OCI-LY7 (cell line): Measurements from ENCODE around the gene DNAH14. TPM values are rescaled to one million over a fixed set of nuclear protein-coding genes. Genes with fewer than 3 reads are reported as not detected.
"Not testable (repeated sequence)": the region's sequence is repeated elsewhere in the genome, so short reads cannot be mapped to it uniquely, and the experiment has no call there.

Source experiments
- BruUV-seq: library from RNA; stranded (reverse); fragments of 400-500 nt; replicated peaks from 2 replicates; lab custom pipeline; 2021; lab: Mats Ljungman, UMichigan
- CTCF ChIA-PET: fragments of 300-600 bp; sonication (Branson Sonifier 250); formaldehyde crosslinking; loops from one replicate; lab custom pipeline; 2022; ENCODE audit warnings: antibody characterized with exemption; ENCODE audit not compliant: unreplicated experiment; lab: Charles Lee
- POLR2A ChIA-PET: fragments of 300-600 bp; sonication (Branson Sonifier 250); formaldehyde crosslinking; loops from one replicate; lab custom pipeline; 2022; ENCODE audit warnings: antibody characterized with exemption; lab: Charles Lee
- DNase-seq: peaks from one replicate; pipeline ENCODE4 v3.0.0-alpha.2; 2015; ENCODE audit warnings: low spot score
- H2AFZ ChIP-seq: fragments of 200-600 bp; sonication (generic), shearing (Covaris generic); 2 replicates; pipeline ENCODE4 v1.6.1; 2014; ENCODE audit warnings: mild to moderate bottlenecking, antibody characterized with exemption, low read length, moderate library complexity
- H3K27ac ChIP-seq: fragments of 200-600 bp; sonication (generic); 2 replicates; pipeline ENCODE4 v1.5.1; 2014; ENCODE audit warnings: mixed run types, low read depth, mild to moderate bottlenecking, moderate library complexity, low read length, inconsistent platforms; ENCODE audit not compliant: poor library complexity, severe bottlenecking
- H3K36me3 ChIP-seq: fragments of 200-600 bp; sonication (generic); 2 replicates; pipeline ENCODE4 v1.6.1; 2014; ENCODE audit warnings: mild to moderate bottlenecking, antibody characterized with exemption, low read length, moderate library complexity, mixed read lengths; ENCODE audit not compliant: insufficient read depth
- H3K4me1 ChIP-seq: fragments of 200-600 bp; sonication (generic); 2 replicates; pipeline ENCODE4 v1.5.1; 2014; ENCODE audit warnings: mild to moderate bottlenecking, low read length; ENCODE audit not compliant: insufficient read depth, poor library complexity, severe bottlenecking
- H3K4me2 ChIP-seq: fragments of 200-600 bp; sonication (generic); 2 replicates; pipeline ENCODE4 v1.6.1; 2014; ENCODE audit warnings: mild to moderate bottlenecking, low read length
- H3K4me3 ChIP-seq: fragments of 200-600 bp; sonication (generic); 2 replicates; pipeline ENCODE4 v1.5.1; 2014; ENCODE audit warnings: mild to moderate bottlenecking, low read depth, low read length; ENCODE audit not compliant: poor library complexity, severe bottlenecking
- H3K79me2 ChIP-seq: fragments of 200-600 bp; sonication (generic); 2 replicates; pipeline ENCODE4 v1.6.1; 2016; ENCODE audit warnings: low read depth, mild to moderate bottlenecking, low read length, moderate library complexity, mixed read lengths; ENCODE audit not compliant: insufficient read depth
- H3K9me2 ChIP-seq: fragments of 200-600 bp; sonication (generic); 2 replicates; pipeline ENCODE4 v1.6.1; 2016; ENCODE audit warnings: mild to moderate bottlenecking, low read length, mixed read lengths; ENCODE audit not compliant: insufficient read depth
- H3K9me3 ChIP-seq: fragments of 200-600 bp; sonication (generic); 2 replicates; pipeline ENCODE4 v1.6.1; 2014; ENCODE audit warnings: mild to moderate bottlenecking, mixed run types, low read length, mixed read lengths
- H4K20me1 ChIP-seq: fragments of 200-600 bp; sonication (generic); 2 replicates; pipeline ENCODE4 v1.6.1; 2014; ENCODE audit warnings: mild to moderate bottlenecking, antibody characterized with exemption, low read length, moderate library complexity, mixed read lengths; ENCODE audit not compliant: insufficient read depth
- EZH2phosphoT487 ChIP-seq: fragments of 200-600 bp; sonication (generic); IDR thresholded peaks from 2 replicates; pipeline ENCODE4 v1.6.1; 2018; ENCODE audit warnings: low read depth, borderline replicate concordance, mild to moderate bottlenecking, mixed run types, antibody characterized with exemption, low read length, moderate library complexity, mixed read lengths
- intact Hi-C: fragments of 100-400 bp; cut with micrococcal nuclease; formaldehyde crosslinking; loops from one replicate; pipeline ENCODE4 v1.10.0; 2022; ENCODE audit not compliant: unreplicated experiment
- total RNA-seq, 2 experiments: library from RNA; depleted of rRNA in 1 of 2; stranded (reverse); fragments of >200 nt in 1 of 2; shearing (Covaris generic) in 1 of 2; gene quantifications; 2 replicates each; pipeline ENCODE4 v1.2.3, GENCODE V29; 2014 to 2022
- TF ChIP-seq, protein P1 (sequence below): fragments of 200-600 bp; sonication (generic); conservative IDR thresholded peaks from 2 replicates; pipeline ENCODE4 v1.5.1; 2014; ENCODE audit warnings: mild to moderate bottlenecking, antibody characterized with exemption, low read length, moderate library complexity, mixed read lengths

The DNAH14 gene
- total RNA-seq, 2 experiments from 2014 or later, result not detected

DNA sequence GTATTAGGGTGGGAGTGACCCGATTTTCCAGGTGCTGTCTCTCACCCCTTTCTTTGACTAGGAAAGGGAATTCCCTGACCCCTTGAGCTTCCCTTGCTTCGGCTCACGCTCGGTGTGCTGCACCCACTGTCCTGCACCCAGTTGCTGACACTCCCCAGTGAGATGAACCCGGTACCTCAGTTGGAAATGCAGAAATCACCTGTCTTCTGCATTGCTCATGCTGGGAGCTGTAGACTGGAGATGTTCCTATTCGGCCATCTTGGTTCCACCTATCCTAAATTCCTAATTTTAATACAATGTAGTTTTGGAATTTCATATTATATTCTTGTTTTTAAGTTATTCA lies 16.8 kb downstream of the DNAH14 start:
- intact Hi-C loops, result not testable (repeated sequence)

DNA sequence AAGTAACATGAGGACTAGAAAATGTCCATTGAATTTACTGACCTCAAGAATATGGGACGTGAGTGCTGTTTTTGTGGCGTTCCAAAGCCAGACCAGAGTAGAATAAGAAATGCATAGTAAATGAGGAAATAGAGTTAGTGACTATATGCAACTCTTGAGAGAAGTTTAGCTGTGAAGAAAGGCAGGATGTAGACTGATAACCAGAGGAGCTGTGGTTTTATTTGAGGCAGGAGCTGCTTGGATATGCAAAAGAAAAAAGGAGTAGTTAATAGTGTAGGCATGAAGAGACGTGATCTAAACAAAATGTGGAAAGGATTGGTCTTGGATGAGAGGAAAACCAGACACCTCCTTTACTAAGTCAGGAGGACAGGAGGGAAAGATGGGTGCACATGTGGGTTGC lies 28.2 kb downstream of the DNAH14 start:
- Histone ChIP-seq H3K79me2 (no peaks in the 10 kb centered on the region), H3K27ac (no peak overlapping the region), H3K36me3 (no peaks in the 10 kb centered on the region), H3K4me1 (no peaks in the 10 kb centered on the region), H4K20me1 (no peaks in the 10 kb centered on the region), H2AFZ (no peak overlapping the region), H3K9me2 (no peaks in the 10 kb centered on the region), H3K9me3 (no peaks in the 10 kb centered on the region), H3K4me3 (no peak overlapping the region), H3K4me2 (no peak overlapping the region)
- no peak for DNase-seq
- POLR2A ChIA-PET, result no interaction called here
- no peak for TF ChIP-seq EZH2phosphoT487
- TF ChIP-seq, protein P1, sequence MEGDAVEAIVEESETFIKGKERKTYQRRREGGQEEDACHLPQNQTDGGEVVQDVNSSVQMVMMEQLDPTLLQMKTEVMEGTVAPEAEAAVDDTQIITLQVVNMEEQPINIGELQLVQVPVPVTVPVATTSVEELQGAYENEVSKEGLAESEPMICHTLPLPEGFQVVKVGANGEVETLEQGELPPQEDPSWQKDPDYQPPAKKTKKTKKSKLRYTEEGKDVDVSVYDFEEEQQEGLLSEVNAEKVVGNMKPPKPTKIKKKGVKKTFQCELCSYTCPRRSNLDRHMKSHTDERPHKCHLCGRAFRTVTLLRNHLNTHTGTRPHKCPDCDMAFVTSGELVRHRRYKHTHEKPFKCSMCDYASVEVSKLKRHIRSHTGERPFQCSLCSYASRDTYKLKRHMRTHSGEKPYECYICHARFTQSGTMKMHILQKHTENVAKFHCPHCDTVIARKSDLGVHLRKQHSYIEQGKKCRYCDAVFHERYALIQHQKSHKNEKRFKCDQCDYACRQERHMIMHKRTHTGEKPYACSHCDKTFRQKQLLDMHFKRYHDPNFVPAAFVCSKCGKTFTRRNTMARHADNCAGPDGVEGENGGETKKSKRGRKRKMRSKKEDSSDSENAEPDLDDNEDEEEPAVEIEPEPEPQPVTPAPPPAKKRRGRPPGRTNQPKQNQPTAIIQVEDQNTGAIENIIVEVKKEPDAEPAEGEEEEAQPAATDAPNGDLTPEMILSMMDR, result no peak
- CTCF ChIA-PET, result no interaction called here
- BruUV-seq, result no TSS peak
- intact Hi-C loops, result no loop called here

More for the DNA sequence above, 16.8 kb downstream of the DNAH14 start:
- H3K36me3 ChIP-seq, POLR2A ChIA-PET, H3K27ac ChIP-seq, BruUV-seq, H3K4me1 ChIP-seq, CTCF ChIA-PET, H3K9me2 ChIP-seq, H2AFZ ChIP-seq, H4K20me1 ChIP-seq, DNase-seq, H3K9me3 ChIP-seq, H3K79me2 ChIP-seq, H3K4me3 ChIP-seq, H3K4me2 ChIP-seq: not testable (repeated sequence)

DNA sequence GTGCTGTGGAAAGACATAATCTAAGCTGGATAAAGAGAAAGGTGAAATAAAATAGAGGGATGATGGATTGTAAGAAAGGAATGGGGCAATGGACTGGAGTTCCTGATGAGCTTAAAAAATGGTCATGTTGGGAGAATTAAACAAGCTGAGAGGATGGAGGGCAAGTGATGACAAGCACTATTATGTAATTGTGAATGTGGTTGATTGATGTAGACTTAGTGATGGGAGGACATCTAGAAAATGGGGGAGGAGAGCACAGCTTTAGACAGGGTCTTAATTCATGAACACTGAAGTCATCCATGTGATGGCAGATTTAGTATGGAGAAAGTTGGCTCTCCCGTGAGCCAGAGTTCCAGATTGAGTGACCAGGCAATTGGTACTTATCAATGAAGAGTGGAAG lies 29.0 kb downstream of the DNAH14 start:
- no TSS peak for BruUV-seq
- Histone ChIP-seq H3K9me3 (no peaks in the 10 kb centered on the region), H4K20me1 (no peaks in the 10 kb centered on the region), H3K36me3 (no peaks in the 10 kb centered on the region), H3K4me1 (no peaks in the 10 kb centered on the region), H2AFZ (no peak overlapping the region), H3K4me2 (no peak overlapping the region), H3K79me2 (no peaks in the 10 kb centered on the region), H3K9me2 (no peaks in the 10 kb centered on the region), H3K4me3 (no peak overlapping the region), H3K27ac (no peak overlapping the region)
- TF ChIP-seq, protein P1, result no peak
- no peak for TF ChIP-seq EZH2phosphoT487
- intact Hi-C loops, result no loop called here
- DNase-seq, result no peak
- CTCF ChIA-PET, result no interaction called here
- POLR2A ChIA-PET, result interaction anchor here (1.3 kb wide), 1 partner anchor 9 kb away, joined by 4 read pairs; no protein-coding TSS in a partner anchor
